ENCODE results near the gene MXD4. TPM values are rescaled to one million over a fixed set of nuclear protein-coding genes. Genes with fewer than 3 reads are reported as not detected.
"Not testable (repeated sequence)": the region's sequence is repeated elsewhere in the genome, so short reads cannot be mapped to it uniquely, and the experiment has no call there.

The MXD4 gene
- total RNA-seq, 1 donor from 2014 or later: 39.3 TPM

GRCh38 chr4:2226261-2226660 is 35.6 kb downstream of the MXD4 start:
- no peak for DNase-seq (ENCODE audit: low read depth)

DNA sequence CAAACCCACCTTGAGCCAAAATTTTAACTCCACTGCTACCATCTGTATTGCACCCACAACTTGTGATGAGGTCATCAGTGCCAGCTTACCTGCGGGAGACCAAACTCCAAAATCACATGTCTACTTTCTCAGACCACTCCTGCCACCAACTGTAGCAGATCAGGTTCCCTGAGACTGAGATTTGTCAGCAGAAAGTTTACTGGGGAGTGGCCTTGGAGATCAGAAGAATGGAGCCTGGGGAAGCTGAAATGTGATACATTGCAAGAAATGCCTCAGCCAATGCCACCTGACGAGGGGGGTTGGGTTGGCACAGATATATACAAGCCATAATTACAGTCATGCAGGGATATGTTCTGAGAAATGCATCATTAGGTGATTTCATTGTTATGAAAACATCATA is 39.1 kb downstream of the MXD4 start:
- peak; percentile 55 for DNase-seq (ENCODE audit: low read depth)

- DNase-seq (ENCODE audit: low read depth): not testable (repeated sequence)
Observed at GRCh38 chr4:2221378-2221777, 40.5 kb downstream of the MXD4 start.

DNA sequence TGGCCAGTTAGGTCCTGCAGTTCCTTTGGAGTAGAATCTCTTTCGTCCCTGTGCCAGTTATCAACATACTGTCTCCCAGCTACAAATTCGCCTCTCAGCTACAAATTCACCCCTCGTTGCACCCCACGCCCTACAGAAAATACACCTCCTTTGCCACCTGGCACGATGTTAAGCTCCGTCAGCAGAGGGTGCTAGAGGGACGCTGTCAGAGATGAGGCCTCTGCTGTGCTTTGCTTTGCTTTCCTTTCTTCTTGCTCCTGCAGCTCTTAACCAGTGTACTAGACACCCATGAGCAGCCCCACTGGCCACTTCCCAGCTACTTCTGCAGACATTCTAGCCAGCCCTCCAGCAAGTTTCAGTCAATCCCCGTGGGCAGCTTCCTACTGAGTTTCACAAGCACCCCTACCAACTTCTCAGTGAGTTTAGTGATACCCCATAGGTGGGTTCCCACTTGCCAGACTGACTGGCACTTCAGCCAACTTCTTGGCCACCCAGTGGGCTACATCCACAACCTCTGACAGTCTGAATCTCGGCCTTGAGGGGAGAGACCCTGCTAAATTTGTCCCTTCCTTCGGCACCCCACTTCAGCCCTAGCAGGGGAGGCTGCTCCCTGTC is 41.8 kb downstream of the MXD4 start:
- DNase-seq (ENCODE audit: low read depth): peak; percentile 78

- no peak for DNase-seq (ENCODE audit: low read depth)
Observed at GRCh38 chr4:2219233-2219760, 42.6 kb downstream of the MXD4 start.

GRCh38 chr4:2218436-2218835 is 43.5 kb downstream of the MXD4 start:
- no peak for DNase-seq (ENCODE audit: low read depth)

GRCh38 chr4:2217726-2218125 is 44.2 kb downstream of the MXD4 start:
- DNase-seq (ENCODE audit: low read depth): peak; percentile 57

GRCh38 chr4:2212831-2213230 is 49.1 kb downstream of the MXD4 start:
- DNase-seq (ENCODE audit: low read depth): no peak

DNA sequence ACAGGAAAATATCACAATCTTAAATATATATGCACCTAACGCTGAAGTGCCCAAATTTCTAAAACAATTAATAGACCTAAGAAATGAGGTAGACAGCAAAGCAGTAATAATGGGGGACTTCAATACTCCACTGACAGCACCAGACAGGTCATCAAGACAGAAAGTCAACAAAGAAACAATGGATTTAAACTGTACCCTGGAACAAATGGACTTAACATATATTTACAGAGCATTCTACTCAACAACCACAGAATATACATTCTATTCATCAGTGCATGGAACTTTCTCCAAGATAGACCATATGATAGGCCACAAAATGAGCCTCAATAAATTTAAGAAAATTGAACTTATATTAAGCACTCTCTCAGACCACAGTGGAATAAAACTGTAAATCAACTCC is 59.1 kb downstream of the MXD4 start:
- not testable (repeated sequence) for DNase-seq (ENCODE audit: low read depth)

Other genes starting within 250 kb of the MXD4 start
- 8.2 and 8.9 TPM in 2 replicates for gene NAT8L, start 202.8 kb downstream of the MXD4 start, total RNA-seq
- gene HAUS3, start 20.0 kb downstream of the MXD4 start, total RNA-seq: 12.5 and 13.1 TPM in 2 replicates
- gene POLN, start 20.0 kb downstream of the MXD4 start, total RNA-seq: 5.5 and 7.8 TPM in 2 replicates
- gene ZFYVE28, start 156.5 kb upstream of the MXD4 start, total RNA-seq: 0.86 and 1.6 TPM in 2 replicates
- gene CFAP99, start 156.8 kb upstream of the MXD4 start, total RNA-seq: not detected in 2 replicates
- gene RNF4, start 207.0 kb upstream of the MXD4 start, total RNA-seq: 42.0 and 56.3 TPM in 2 replicates

All from myocyte (in vitro differentiated cells).